ENCODE results near the gene TMIGD2. TPM values are rescaled to one million over a fixed set of nuclear protein-coding genes. Genes with fewer than 3 reads are reported as not detected.
"Not testable (repeated sequence)": the region's sequence is repeated elsewhere in the genome, so short reads cannot be mapped to it uniquely, and the experiment has no call there.

The TMIGD2 gene
- total RNA-seq, 1 experiment from 2014 or later: not detected

DNA sequence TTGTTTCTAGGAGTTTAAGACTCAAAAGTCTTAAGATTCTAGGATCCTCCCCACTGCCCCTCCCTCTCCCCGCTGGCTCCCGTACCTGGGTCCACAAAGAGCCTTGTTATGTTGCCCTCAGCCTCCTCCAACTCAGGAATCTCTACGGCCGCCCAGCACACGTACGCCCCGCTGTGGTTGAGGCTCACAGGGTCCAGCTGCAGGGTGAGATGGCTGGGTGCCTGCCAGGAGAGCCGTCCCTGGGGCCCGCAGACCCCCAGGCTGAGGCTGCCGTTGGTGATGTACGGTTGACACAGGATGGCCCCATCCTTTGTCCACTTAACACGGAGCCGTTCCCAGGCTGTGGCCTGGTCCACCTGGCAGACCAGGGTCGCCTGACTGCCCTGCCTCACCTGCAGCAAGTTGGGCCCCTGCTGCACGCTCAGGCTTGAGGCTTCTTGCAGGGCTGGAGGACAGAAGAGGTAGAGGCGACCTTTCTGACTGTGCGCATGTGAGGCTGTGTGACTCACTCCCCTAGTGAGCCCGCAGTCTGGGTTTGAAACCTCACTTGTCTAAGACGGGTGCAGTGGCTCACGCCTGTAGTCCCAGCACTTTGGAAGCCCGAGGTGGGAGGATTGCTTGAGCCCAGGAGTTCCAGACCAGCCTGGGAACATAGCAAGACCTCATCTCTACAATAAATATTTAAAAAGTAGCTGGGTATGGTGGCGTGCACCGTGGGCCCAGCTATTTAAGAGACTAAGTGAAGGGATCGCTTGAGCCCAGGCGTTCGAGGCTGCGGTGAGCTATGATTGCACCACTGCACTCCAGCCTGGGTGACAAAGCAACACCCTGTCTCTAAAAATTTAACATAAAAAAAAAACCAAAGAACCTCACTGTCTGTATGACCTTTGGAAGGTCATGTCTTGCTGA, 4.0 kb downstream of the TMIGD2 start:
- DNase-seq (ENCODE audit: low read depth): no peak

DNA sequence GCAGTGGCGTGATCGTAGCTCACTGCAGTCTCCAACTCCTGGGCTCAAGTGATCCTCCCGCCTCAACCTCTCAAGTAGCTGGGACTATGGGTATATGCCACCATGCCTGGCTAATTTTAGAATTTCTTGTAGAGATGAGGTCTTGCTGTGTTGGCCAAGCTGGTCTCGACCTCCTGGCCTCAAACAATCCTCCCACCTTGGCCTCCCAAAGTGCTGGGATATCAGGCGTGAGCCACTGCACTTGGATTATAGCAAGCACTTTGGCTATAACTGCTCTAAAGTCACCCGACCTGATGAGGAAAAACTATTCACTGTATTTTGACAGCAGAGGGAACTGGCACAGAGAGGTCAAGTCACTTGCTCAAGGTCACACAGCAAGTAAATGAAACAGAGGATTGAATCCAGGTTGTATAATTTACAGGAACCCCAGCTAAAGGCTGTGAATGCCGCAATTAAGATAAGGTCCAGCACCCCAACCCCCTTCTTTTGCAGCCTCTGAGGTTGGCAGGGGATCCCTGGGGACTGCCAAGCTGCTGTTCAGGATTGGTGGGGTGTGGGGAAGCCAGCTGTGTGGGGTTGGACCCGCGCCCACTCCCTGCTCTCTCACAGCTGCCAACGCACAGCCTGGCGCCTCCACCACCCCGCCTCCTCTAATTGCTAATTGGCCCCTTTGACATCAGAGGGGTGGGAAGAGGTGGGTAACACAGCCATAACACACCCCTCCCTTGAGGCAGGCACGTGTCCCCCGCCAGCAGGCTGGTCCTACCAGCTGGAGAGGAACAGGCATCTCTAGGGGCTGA, 6.0 kb downstream of the TMIGD2 start:
- DNase-seq (ENCODE audit: low read depth): peak; percentile 70

DNA sequence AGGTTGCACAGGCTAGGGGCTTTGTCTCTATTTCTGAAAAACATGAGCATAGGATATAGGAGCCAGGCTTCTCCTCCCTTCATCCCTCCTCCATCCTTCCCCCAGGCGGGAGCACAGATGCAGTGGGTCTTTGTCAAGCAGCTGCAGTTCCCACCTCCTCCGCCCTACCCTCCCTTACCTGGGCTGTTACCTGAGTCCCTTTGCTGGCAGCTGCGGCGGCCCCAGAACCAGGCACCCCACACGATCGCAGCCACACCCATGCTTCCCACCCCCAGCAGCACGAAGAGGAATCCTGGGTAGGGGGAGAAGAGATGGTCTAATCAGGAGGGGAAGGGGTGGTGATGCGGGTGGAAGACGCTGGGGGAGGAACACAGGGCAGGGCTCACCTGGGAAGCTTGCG, 7.8 kb downstream of the TMIGD2 start:
- DNase-seq (ENCODE audit: low read depth): no peak

DNA sequence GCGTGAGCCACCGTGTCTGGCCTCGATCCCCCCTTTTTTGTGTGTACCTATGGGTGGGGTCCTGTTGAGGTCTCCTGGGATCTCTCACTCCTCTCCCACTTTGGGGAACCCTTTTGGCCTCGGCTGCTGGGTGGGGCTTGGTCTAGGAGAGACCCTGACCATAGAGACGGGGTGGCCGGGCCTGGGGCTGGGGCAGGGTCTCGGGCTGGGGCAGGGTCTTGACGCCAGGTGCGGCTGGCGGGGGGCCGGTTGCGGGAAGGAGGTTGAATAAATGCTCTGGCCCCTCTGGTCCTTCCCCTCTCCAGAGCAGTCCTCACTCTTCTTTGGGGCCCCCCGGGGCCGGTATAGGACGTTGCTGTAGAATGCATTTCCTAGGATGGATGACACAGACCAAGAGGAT, 9.7 kb downstream of the TMIGD2 start:
- no peak for DNase-seq (ENCODE audit: low read depth)

DNA sequence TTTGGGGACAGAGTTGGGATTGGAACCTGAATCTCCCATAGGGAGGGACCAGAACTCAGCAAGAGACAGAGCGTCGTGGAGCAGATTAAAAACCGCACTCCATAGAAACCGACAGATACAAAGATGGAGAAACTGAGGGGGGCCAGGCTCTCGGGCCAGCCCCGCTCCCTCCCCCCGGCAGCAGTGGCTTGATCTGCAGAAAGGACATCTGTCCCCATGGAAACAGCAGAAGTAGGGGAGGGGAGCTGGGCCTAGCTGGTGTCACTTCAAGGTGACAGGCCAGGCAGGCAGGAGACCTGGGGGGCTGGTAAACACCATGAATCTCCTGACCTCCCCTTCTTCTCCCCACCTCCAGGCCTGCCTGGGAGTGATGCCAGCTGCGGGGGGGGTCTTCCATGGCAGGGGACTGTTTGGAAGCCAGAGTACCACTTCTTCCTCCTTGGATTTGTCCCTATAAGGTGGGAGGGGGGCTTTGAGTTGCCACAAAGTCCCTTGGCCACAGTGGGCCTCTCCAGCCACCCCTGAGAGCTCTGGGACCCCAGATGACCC, 10.9 kb downstream of the TMIGD2 start:
- no peak for DNase-seq (ENCODE audit: low read depth)

DNA sequence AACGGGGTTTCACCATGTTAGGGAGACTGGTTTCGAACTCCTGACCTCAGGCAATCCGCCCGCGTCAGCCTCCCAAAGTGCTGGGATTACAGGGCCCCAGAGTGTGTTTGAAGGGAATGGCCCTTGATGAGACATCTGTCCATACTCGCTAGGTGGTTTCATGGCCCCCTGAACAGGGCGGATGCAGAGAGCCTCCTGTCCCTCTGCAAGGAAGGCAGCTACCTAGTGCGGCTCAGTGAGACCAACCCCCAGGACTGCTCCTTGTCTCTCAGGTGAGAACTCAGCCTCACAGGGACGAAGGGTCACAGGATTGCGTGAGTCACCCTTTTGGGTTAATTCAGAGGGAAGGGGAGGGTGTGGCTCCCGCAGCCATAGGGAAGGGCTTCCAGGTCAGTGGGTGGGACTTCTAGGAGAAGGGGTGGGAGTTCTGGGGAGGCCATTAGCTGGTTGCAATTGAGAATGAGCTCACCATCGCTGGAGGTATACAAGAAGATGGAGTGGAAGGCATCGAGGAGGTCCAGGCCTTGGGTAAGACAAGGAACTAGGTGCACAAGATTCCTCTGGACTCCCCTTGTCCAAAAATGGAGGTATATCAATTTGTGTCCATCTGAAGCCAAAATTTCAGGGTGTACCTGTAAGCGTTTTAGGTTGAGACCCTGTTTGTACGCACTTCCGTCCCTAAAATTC, 14.0 kb downstream of the TMIGD2 start:
- no peak for DNase-seq (ENCODE audit: low read depth)

DNA sequence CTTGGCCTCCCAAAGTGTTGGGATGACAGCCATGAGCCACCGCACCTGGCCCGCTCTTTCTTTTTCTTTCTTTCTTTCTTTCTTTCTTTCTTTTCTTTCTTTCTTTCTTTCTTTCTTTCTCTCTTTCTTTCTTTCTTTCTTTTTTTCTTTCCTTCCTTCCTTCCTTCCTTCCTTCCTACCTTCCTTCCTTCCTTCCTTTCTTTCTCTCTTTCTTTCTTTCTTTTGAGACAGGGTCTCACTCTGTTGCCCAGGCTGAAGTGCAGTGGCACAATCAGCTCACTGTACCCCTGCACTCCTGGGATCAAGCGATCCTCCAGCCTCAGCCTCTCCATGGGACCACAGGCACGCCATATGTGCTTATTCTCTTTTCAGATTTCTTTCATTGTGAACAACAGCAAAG, 16.0 kb downstream of the TMIGD2 start:
- DNase-seq (ENCODE audit: low read depth): not testable (repeated sequence)

- DNase-seq (ENCODE audit: low read depth): no peak
These were observed 17.2 kb downstream of the TMIGD2 start for GRCh38 chr19:4284974-4285373.

DNA sequence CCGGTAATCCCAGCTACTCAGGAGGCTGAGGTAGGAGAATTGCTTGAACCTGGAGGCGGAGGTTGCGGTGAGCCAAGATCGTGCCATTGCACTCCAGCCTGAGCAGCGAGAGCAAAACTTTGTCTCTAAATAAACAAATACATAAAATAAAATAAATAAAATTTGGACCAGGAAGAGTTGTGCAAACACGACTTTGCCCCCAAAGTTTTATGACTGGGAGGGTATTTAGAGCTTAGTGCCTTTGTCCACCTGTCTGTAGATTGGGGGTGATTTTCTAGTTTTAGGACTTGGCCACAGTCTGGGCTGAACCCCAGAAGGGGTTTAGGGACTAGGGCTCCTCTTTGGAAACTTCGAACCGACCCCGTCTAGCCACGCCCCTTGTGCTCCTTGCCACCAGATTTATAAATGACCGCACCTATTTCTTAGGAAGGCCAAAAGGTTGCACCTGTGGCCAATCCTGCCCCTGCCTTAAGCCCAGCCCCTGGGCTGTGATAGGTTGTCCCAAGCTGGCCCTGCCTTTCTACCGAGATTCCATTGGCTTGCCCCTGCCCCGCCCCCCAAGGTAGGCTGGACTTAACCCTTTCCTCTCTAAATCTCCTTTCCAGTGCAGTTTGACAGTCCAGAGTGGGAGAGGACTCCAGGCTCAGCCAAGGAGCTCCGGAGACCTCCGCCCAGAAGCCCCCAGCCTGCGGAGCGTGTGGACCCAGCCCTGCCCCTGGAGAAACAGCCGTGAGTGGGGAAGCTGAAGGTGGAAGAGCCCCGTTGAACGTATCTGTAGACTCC, 17.8 kb downstream of the TMIGD2 start:
- peak; percentile 29 for DNase-seq (ENCODE audit: low read depth)

DNA sequence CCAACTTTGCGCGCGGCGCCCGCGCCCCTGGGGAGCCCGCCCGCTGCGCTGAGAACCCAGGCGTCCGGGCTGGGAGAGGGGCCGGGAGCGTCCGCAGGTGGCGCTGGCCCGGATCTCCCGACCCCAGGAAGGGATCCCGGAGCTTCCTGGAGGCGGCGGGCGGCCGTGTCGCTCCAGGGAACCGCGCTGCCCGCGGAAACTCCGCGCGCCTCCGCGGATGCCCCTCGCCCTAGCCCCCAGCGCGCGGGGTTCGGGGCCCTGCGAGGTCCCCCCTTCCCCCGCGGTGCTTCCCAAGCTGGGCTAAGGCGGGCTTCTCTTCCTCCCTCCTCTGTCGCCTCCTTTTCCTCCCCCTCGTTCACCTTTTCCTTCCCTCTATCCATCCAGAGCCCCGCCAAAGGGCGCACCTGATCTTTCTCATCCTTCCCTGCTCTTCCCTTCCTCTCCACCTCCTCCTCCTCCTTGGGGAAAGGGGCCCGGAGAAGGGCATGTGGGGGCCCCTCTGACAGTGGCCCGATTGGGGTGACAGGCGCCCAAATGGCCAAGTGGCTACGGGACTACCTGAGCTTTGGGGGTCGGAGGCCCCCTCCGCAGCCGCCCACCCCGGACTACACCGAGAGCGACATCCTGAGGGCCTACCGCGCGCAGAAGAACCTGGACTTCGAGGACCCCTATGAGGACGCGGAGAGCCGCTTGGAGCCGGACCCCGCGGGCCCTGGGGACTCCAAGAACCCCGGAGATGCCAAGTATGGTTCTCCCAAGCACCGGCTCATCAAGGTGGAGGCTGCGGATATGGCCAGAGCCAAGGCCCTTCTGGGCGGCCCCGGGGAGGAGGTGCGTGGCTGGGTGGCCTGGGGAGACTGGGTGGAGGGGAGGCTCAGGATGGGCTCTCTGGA, 22.4 kb downstream of the TMIGD2 start:
- no peak for DNase-seq (ENCODE audit: low read depth)

- DNase-seq (ENCODE audit: low read depth): no peak
These were observed 23.0 kb downstream of the TMIGD2 start for GRCh38 chr19:4279267-4279529.

GRCh38 chr19:4278419-4279266, 23.5 kb downstream of the TMIGD2 start, which contains the start of gene SHD:
Gene SHD, plus strand, starts transcription at chr19:4279266. Its CDS starts 798 bp downstream, at chr19:4280064.
- peak; percentile 87 for DNase-seq (ENCODE audit: low read depth)

DNA sequence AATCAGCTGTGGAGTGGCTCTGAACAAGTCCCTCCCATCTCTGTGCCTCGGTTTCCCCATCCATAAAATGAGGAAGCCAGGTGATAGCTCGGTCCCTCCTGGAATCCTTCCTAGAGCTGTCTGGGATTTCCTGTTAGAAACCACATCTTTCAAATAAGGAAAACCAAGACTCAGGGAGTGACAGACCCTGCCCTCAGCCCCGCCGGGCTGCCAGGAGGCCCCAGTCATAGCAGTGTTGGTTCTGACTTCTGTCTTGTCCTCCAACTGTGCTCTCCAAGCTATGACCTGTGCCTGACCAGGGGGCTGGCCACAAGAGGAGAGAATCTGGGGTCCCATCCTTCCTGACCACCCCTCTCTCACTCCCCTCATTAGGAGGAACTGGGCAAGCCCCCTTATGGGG, 24.2 kb downstream of the TMIGD2 start:
- DNase-seq (ENCODE audit: low read depth): peak; percentile 39

- DNase-seq (ENCODE audit: low read depth): no peak
These were observed 24.9 kb downstream of the TMIGD2 start for GRCh38 chr19:4277191-4277696.

GRCh38 chr19:4274321-4274686, 27.9 kb downstream of the TMIGD2 start:
- not testable (repeated sequence) for DNase-seq (ENCODE audit: low read depth)

DNA sequence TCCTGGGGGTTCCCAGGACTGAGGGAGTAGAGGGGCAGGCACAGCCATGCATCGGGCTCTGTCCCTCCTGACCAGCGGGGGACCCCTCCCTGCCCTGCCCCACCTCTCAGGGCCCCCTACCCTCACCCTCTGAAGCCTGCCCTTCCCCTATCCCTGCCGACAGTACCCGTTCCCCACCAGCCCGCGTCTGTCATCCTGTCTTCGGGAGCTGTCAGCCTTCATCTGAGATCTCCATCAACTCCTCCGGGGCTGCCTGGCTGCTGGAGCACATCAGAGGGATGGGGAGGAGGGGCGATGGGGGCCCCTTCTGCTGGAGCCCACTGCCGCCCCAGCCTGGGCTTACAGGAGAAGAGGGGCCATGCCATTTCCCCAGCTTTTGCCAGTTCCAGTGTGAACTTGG, 29.3 kb downstream of the TMIGD2 start:
- DNase-seq (ENCODE audit: low read depth): no peak

GRCh38 chr19:4268816-4269430, 33.3 kb downstream of the TMIGD2 start:
- DNase-seq (ENCODE audit: low read depth): no peak
